Endothelial cell of umbilical vein (primary cell): Measurements from ENCODE around the gene CSRP2. TPM values are rescaled to one million over a fixed set of nuclear protein-coding genes. Genes with fewer than 3 reads are reported as not detected.

ENCODE experiments used
- BruUV-seq: library from RNA; stranded (reverse); fragments of 400-500 nt; replicated peaks from 2 replicates; lab custom pipeline; 2021; lab: Mats Ljungman, UMichigan
- CTCF ChIA-PET: fragments of 300-600, 350-600 bp; sonication (Branson Sonifier 250); formaldehyde crosslinking; loops from one replicate; lab custom pipeline; 2021; ENCODE audit warnings: antibody characterized with exemption, inconsistent platforms; lab: Charles Lee
- POLR2A ChIA-PET: fragments of 300-600, 350-600 bp; sonication (Branson Sonifier 250); formaldehyde crosslinking; loops from one replicate; lab custom pipeline; 2021; ENCODE audit warnings: antibody characterized with exemption, inconsistent platforms; lab: Charles Lee
- DNase-seq: peaks from one replicate; pipeline ENCODE4 v3.0.0-alpha.2; 2011; ENCODE audit warnings: low read depth, low spot score
- FAIRE-seq: peaks from 2 replicates; lab custom pipeline; 2011; peaks lifted over from hg19 to GRCh38; lab: Jason Lieb, UNC
- H2AFZ ChIP-seq: 2 replicates; pipeline ENCODE4 v1.6.0; 2012; ENCODE audit warnings: low read depth, low read length, control low read depth, inconsistent platforms
- H3K27ac ChIP-seq: 2 replicates; pipeline ENCODE4 v1.5.1; 2011; ENCODE audit warnings: low read depth, mild to moderate bottlenecking, control low read depth, low read length, moderate library complexity; ENCODE audit not compliant: insufficient read depth
- H3K27me3 ChIP-seq, 2 experiments: 2 replicates each; pipeline versions ENCODE4 v1.6.0 to v1.6.1; 2011; ENCODE audit warnings: low read length in 2 of 2, mixed read lengths in 1 of 2; ENCODE audit not compliant: control insufficient read depth in 2 of 2, insufficient read depth in 2 of 2
- H3K36me3 ChIP-seq, 2 experiments: 2 replicates in 1 of 2; 3 replicates in 1 of 2; pipeline ENCODE4 v1.5.1; 2011; ENCODE audit warnings: low read length in 2 of 2, mild to moderate bottlenecking in 1 of 2, moderate library complexity in 1 of 2; ENCODE audit not compliant: control insufficient read depth in 2 of 2, insufficient read depth in 2 of 2; ENCODE audit errors: extremely low read depth in 1 of 2
- H3K4me1 ChIP-seq: 3 replicates; pipeline ENCODE4 v1.5.1; 2011; ENCODE audit warnings: mild to moderate bottlenecking, low read length; ENCODE audit not compliant: control insufficient read depth, insufficient read depth; ENCODE audit errors: extremely low read depth
- H3K4me2 ChIP-seq: 2 replicates; pipeline ENCODE4 v1.6.1; 2011; ENCODE audit warnings: low read length, control low read depth, mixed read lengths; ENCODE audit not compliant: insufficient read depth
- H3K4me3 ChIP-seq, 3 experiments: fragments of 200-600 bp in 1 of 3; sonication (generic), shearing (Covaris generic) in 1 of 3; replicated peaks in 1 of 3; 2 replicates each; pipeline ENCODE4 v1.5.1; 2011 to 2016; ENCODE audit warnings: control low read depth in 3 of 3, low read length in 3 of 3, mild to moderate bottlenecking in 2 of 3, inconsistent platforms in 1 of 3, low read depth in 1 of 3, moderate library complexity in 1 of 3; ENCODE audit not compliant: insufficient read depth in 1 of 3
- H3K79me2 ChIP-seq: 2 replicates; pipeline ENCODE4 v1.6.0; 2012; ENCODE audit warnings: low read length, inconsistent platforms; ENCODE audit not compliant: control insufficient read depth, insufficient read depth
- H3K9ac ChIP-seq: replicated peaks from 2 replicates; pipeline ENCODE3; 2011; ENCODE audit warnings: low read length, control low read depth; ENCODE audit not compliant: insufficient read depth; ENCODE audit errors: extremely low read depth
- H3K9me1 ChIP-seq: replicated peaks from 3 replicates; pipeline ENCODE4 v1.6.0; 2011; ENCODE audit warnings: mild to moderate bottlenecking, low read length; ENCODE audit not compliant: control insufficient read depth, insufficient read depth; ENCODE audit errors: extremely low read depth
- H3K9me3 ChIP-seq: replicated peaks from 2 replicates; pipeline ENCODE4 v1.5.1; 2012; ENCODE audit warnings: low read length, inconsistent platforms; ENCODE audit not compliant: control insufficient read depth, insufficient read depth
- H4K20me1 ChIP-seq: replicated peaks from 2 replicates; pipeline ENCODE3; 2011; ENCODE audit warnings: mild to moderate bottlenecking, low read length; ENCODE audit not compliant: control insufficient read depth, insufficient read depth; ENCODE audit errors: extremely low read depth
- EZH2 ChIP-seq: IDR thresholded peaks from 2 replicates; pipeline ENCODE4 v1.6.1; 2012; ENCODE audit warnings: borderline replicate concordance, low read depth, mild to moderate bottlenecking, moderate library complexity, low read length, inconsistent platforms; ENCODE audit not compliant: severe bottlenecking
- FOS ChIP-seq: IDR thresholded peaks from 2 replicates; pipeline ENCODE4 v1.6.1; 2011; ENCODE audit warnings: mild to moderate bottlenecking, low read length, moderate library complexity, borderline replicate concordance; ENCODE audit not compliant: insufficient read depth
- GATA2 ChIP-seq: IDR thresholded peaks from 2 replicates; pipeline ENCODE4 v1.7.0; 2011; ENCODE audit warnings: low read depth, mild to moderate bottlenecking, moderate library complexity, mixed read lengths, low read length; ENCODE audit not compliant: insufficient read length, insufficient read depth
- JUN ChIP-seq: IDR thresholded peaks from 2 replicates; pipeline ENCODE4 v1.6.1; 2011; ENCODE audit warnings: borderline replicate concordance, low read depth; ENCODE audit not compliant: insufficient read length, insufficient read depth
- MYC ChIP-seq: IDR thresholded peaks from one replicate; pipeline ENCODE4 v1.6.1; 2011; ENCODE audit warnings: mild to moderate bottlenecking, low read depth, low read length
- POLR2A ChIP-seq: IDR thresholded peaks from 2 replicates; pipeline ENCODE4 v1.6.1; 2012; ENCODE audit warnings: low read depth, mild to moderate bottlenecking, control low read depth, low read length
- POLR2AphosphoS5 ChIP-seq: IDR thresholded peaks from 2 replicates; pipeline ENCODE4 v1.6.1; 2012; ENCODE audit warnings: low read depth, mild to moderate bottlenecking, control low read depth, low read length, moderate library complexity; ENCODE audit not compliant: insufficient read depth
- dilution Hi-C: fragments of 300-500 bp; cut with MboI; formaldehyde crosslinking; loops from one replicate; pipeline ENCODE4 v1.15.0; 2019; ENCODE audit warnings: low sequenced_read_pairs; ENCODE audit not compliant: extremely low pct_ligation_motif_present
- intact Hi-C: fragments of 100-400 bp; cut with micrococcal nuclease; formaldehyde crosslinking; loops from one replicate; pipeline ENCODE4 v1.10.0; 2022
- polyA plus RNA-seq, 4 experiments: library from polyadenylated mRNA; depleted of rRNA in 3 of 4; stranded (reverse) in 3 of 4; unstranded in 1 of 4; fragments of >200 nt; gene quantifications; 2 replicates each; pipeline versions ENCODE4 v1.2.1 to v1.2.3, GENCODE V29; 2011 to 2012; ENCODE audit warnings: missing spikeins in 1 of 4
- total RNA-seq: library from RNA; stranded (reverse); gene quantifications from 2 replicates; pipeline ENCODE4 v1.2.3, GENCODE V29; 2021
- TF ChIP-seq, protein P1 (sequence below), 2 donors: IDR thresholded peaks; 1 replicate in 1 of 2; 2 replicates in 1 of 2; pipeline ENCODE4 v1.5.1; 2011; ENCODE audit warnings: low read length in 2 of 2, mild to moderate bottlenecking in 2 of 2, moderate library complexity in 2 of 2, control low read depth in 1 of 2, inconsistent platforms in 1 of 2, low read depth in 1 of 2; ENCODE audit not compliant: insufficient read depth in 1 of 2; ENCODE audit errors: extremely low read depth in 1 of 2
- TF ChIP-seq, protein P2 (sequence below): IDR thresholded peaks from 2 replicates; pipeline ENCODE4 v1.6.1; 2011; ENCODE audit not compliant: insufficient read depth, insufficient read length

CSRP2 gene
- total and polyA plus RNA-seq, 2 donors (not counting 3 experiments of a cell fraction or from before 2014, with no cell fraction given), result 8.8 to 13.4 TPM

DNA sequence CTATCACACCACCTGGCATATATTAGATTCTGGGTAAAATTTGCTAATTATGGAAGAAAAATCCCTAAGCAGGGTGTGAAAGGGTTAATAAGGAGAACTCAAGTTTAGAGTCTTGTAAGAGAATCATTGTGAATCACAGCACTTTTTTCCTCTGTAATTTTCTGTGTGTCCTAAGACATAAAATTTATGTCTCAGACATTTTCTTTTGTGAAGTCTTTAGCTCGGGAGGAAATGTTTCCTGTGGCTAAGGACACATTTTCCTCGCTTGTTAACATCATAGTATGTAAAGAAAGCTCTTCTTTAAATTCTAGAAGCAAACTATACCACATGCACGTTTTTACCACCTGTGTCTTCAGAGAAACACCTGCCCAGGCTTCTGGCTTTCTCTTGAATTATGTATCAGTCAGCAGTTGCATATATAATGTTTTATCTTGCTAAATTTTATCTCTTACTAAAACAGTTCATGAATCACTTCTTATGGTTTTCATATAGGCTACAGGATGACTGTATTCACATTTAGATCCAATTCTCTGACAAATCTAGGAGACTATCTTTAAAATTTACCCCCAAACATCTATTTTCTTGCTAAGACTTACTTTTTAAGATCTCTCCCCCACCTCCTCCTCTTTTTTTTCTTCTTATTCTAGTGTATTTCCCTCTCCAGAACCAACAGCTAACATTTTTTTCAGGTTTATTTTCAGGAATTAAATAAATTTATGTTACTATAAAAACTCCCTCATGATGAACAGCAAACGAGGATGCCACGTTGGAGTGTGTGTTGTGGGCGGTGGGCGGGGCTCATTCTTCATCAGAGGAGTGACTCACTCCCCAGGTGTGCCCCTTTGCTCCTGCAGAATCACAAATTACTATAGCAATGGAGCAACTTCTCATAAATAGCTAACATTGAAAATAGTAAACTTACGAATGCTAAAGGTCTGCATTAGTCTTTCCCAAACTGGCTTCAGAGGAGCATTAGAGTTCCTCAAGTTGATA, 11.6 kb upstream of the CSRP2 start:
- TF ChIP-seq, protein P1, sequence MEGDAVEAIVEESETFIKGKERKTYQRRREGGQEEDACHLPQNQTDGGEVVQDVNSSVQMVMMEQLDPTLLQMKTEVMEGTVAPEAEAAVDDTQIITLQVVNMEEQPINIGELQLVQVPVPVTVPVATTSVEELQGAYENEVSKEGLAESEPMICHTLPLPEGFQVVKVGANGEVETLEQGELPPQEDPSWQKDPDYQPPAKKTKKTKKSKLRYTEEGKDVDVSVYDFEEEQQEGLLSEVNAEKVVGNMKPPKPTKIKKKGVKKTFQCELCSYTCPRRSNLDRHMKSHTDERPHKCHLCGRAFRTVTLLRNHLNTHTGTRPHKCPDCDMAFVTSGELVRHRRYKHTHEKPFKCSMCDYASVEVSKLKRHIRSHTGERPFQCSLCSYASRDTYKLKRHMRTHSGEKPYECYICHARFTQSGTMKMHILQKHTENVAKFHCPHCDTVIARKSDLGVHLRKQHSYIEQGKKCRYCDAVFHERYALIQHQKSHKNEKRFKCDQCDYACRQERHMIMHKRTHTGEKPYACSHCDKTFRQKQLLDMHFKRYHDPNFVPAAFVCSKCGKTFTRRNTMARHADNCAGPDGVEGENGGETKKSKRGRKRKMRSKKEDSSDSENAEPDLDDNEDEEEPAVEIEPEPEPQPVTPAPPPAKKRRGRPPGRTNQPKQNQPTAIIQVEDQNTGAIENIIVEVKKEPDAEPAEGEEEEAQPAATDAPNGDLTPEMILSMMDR (IDR thresholded peaks at IDR 0.05; ENCODE audit: extremely low read depth in 1 of 2, insufficient read depth in 1 of 2, low read depth in 1 of 2, low read length in 2 of 2), result no peak
- no peak for TF ChIP-seq MYC
- no peak for TF ChIP-seq POLR2A
- ChIA-PET CTCF (interaction anchor here (1.0 kb wide), 1 partner anchor 13 kb away, joined by 4 read pairs; no protein-coding TSS in a partner anchor), POLR2A (no interaction called here)
- H3K79me2 ChIP-seq, result no peaks in the 10 kb centered on the region
- dilution Hi-C loops (no loop called here), intact Hi-C loops (no loop called here)
- H3K9me3 ChIP-seq, result no peaks in the 10 kb centered on the region
- no peak overlapping the region for H3K27ac ChIP-seq
- no peak overlapping the region for H3K9ac ChIP-seq
- BruUV-seq, result no TSS peak
- H3K36me3 ChIP-seq, result no peaks in the 10 kb centered on the region
- no peaks in the 10 kb centered on the region for H3K4me1 ChIP-seq
- no peak overlapping the region for H3K4me2 ChIP-seq
- H4K20me1 ChIP-seq, result no peaks in the 10 kb centered on the region
- no peak overlapping the region for H3K4me3 ChIP-seq
- H3K27me3 ChIP-seq, result peaks cover 0 to 3% of the 10 kb centered on the region in 2 experiments
- no peak for FAIRE-seq
- DNase-seq, result no peak
- H2AFZ ChIP-seq, result no peak overlapping the region
- H3K9me1 ChIP-seq, result no peaks in the 10 kb centered on the region

DNA sequence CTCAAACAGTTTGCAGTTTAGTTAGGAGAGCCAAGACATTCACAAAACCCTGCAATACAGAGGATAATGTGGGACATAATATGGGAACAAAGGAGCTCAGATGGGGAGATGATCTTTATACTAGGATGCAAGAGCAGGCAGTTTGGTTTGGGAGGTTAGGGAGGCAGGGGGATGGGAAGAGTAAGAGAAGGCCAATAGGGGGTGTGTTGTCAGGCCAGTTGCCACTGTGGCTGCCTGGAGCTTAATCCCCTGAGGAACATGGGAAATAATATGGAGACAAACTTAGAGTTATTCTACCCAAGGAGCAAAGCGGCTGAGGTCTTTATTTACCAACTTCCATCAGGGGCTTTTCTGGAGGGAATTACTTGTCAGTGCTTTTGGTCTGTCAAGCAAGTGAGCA, 10.0 kb upstream of the CSRP2 start:
- Histone ChIP-seq H3K4me3 (no peak overlapping the region), H3K9ac (no peak overlapping the region), H3K9me1 (no peaks in the 10 kb centered on the region), H3K36me3 (no peaks in the 10 kb centered on the region), H3K9me3 (no peaks in the 10 kb centered on the region), H2AFZ (no peak overlapping the region), H3K4me2 (no peak overlapping the region), H3K4me1 (no peaks in the 10 kb centered on the region), H3K27ac (no peak overlapping the region), H3K79me2 (no peaks in the 10 kb centered on the region), H4K20me1 (no peaks in the 10 kb centered on the region), H3K27me3 (peaks cover 0 to 3% of the 10 kb centered on the region in 2 experiments)
- FAIRE-seq, result no peak
- intact Hi-C loops, result no loop called here
- no TSS peak for BruUV-seq
- no peak for DNase-seq
- TF ChIP-seq, protein P1 (IDR thresholded peaks at IDR 0.05; ENCODE audit: extremely low read depth in 1 of 2, insufficient read depth in 1 of 2, low read depth in 1 of 2, low read length in 2 of 2), result no peak
- TF ChIP-seq JUN (no peak), EZH2 (no peak), GATA2 (no peak), MYC (no peak), POLR2A (no peak), POLR2AphosphoS5 (no peak), FOS (no peak)
- TF ChIP-seq, protein P2, sequence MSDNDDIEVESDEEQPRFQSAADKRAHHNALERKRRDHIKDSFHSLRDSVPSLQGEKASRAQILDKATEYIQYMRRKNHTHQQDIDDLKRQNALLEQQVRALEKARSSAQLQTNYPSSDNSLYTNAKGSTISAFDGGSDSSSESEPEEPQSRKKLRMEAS, result no peak
- ChIA-PET POLR2A (no interaction called here), CTCF (interaction anchor here (0.6 to 0.7 kb wide), 2 partner anchors 54 to 159 kb away, joined by 3 to 4 read pairs; no protein-coding TSS in a partner anchor)
- dilution Hi-C loops, result no loop called here
